ENCODE measurements around the gene NRP2.
A peak's percentile ranks its signal among the peaks of the same experiment; 100 is the strongest.

DNA sequence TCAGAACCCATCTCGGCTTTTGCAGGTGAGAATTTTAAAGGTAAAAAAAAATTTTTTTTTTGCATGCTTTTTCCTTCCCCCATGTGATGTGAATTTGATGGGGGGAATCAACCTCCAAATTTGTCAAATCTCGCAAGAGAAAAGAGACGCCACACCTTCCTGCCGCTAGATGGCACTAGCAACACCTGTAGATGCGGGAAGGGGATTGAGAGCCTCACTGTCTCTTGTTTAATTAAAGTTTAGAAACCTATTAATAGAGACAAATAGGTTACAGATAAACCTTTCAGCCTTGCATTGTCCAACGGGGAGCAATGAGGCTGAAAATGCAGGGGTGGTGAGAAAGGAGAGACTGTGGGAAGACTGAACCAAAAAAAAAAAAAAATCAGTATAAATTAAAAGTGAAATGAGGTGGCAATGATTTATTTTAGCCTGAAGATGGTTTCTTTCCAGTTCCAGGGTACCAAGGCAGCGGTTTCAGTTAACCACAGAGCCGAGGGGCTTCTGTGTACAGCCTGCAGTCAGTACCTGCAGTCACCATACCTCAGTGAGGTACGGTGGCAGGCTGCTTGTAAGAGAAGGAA lies 84.6 kb downstream of the NRP2 start:
- TF ChIP-seq, protein P1, sequence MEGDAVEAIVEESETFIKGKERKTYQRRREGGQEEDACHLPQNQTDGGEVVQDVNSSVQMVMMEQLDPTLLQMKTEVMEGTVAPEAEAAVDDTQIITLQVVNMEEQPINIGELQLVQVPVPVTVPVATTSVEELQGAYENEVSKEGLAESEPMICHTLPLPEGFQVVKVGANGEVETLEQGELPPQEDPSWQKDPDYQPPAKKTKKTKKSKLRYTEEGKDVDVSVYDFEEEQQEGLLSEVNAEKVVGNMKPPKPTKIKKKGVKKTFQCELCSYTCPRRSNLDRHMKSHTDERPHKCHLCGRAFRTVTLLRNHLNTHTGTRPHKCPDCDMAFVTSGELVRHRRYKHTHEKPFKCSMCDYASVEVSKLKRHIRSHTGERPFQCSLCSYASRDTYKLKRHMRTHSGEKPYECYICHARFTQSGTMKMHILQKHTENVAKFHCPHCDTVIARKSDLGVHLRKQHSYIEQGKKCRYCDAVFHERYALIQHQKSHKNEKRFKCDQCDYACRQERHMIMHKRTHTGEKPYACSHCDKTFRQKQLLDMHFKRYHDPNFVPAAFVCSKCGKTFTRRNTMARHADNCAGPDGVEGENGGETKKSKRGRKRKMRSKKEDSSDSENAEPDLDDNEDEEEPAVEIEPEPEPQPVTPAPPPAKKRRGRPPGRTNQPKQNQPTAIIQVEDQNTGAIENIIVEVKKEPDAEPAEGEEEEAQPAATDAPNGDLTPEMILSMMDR (IDR thresholded peaks at IDR 0.05; ENCODE audit: insufficient read depth, low read depth, low read length) = peak; percentile 89
- no peak for TF ChIP-seq EZH2 (IDR thresholded peaks at IDR 0.05; ENCODE audit: insufficient read depth, low read length)

Data from astrocyte (in vitro differentiated cells and primary cell).